ENCODE results near the gene RUFY2.
A peak's percentile ranks its signal among the peaks of the same experiment; 100 is the strongest.

RUFY2 gene

DNA sequence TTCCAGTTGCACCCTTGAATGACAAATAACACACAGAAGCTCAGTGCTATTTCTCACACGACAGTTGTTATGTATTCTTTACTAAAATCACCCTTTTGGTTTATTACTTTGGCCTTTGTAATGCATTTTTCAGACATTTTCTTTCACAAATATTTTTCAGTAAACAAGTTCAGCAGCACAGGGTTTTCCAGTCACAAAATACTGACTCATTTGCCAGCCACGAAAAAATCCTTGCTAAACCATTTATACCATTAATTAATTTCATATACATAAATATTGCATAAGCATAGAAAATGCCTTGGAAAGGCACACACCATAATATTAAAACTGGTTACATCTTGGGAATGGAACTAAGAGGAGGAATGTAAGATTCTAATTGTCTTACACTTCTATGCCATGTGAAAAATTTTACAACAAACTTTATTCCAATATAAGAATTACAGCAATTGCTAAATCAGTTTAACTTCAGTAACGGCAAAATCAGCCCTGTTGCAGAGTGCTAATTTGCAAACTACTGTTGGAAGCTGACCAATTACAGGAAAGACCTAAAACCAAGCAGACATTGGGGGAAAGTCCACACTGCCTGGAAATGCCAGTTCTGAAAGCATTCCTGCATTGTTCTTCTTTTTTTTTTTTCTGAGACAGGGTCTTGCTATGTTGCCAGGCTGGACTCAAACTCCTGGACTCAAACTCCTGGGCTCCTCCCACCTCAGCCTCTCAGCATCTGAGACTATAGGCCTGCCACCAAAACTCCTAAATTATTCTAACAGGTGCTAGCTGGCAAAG, 42.8 kb downstream of the RUFY2 start:
- DNase-seq (ENCODE audit: low spot score) = no peak

DNA sequence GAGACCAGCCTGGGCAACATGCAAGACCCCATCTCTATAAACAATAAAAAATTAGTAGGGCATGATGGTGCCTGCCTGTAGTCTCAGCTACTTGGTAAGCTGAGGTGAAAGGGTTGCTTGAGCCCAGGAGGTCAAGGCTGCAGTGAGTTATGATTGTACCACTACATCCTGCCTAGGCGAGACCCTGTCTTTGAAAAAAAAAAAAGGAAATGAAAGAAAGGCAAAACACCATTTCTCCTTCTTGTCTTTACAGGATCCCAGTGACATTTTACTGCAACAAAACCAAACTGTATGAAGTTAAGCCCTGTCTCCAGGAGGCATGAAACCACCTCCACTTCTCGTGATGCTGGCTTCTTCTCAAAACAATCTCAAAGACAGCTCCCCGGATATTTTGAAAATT, 44.5 kb downstream of the RUFY2 start:
- DNase-seq (ENCODE audit: low spot score) = no peak

DNA sequence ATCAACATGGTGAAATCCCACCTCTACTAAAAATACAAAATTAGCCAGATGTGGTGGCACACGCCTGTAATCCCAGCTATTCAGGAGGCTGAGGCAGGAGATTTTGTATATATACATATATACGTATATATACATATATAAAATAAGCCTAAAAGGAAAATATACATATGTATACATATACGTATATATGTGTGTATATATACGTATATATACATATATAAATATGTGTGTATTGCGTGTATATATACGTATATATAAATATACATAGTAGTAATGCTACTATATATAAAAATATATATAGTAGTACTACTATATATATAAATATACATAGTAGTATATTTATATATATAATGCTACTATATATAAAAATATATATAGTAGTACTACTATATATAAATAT, 47.9 kb downstream of the RUFY2 start:
- no peak for DNase-seq (ENCODE audit: low spot score)

DNA sequence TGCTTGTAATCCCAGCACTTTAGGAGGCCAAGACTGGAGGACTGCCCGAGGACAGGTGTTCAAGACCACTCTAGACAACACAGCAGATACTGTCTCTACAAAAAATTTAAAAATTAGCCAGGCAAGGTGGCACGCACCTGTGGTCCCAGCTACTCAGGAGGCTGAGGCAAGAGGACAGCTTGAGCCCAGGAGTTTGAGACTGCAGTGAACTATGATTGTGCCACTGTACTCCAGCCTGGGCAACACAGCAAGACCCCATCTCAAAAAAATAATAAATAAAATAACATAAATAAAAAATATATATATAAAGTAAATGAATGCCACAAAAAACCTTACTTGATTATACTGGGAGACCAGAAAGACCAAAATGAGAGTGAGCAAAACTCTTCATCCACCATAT, 53.5 kb downstream of the RUFY2 start:
- no peak for DNase-seq (ENCODE audit: low spot score)

DNA sequence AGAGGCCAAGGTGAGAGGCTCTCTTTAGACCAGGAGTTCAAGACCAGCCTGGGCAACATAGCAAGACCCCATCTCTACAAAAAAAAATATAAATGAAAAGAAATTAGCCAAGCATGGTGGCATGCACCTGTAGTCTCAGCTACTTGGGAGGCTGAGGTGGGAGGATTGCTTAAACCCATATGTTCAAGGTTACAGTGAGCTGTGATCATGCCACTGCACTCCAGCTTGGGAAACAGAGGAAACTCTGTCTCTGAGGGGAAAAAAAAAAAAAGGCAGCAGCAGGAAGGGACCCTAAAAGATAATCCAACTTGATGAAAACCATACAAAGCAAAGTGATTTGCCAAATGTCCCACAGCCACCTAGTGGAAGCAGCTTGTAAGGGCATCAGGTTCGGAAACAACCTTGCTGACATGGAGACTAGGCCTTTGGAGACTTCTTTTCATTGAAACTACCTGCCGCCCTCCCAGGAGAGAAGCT, 58.8 kb downstream of the RUFY2 start:
- peak; percentile 78 for DNase-seq (ENCODE audit: low spot score)

DNA sequence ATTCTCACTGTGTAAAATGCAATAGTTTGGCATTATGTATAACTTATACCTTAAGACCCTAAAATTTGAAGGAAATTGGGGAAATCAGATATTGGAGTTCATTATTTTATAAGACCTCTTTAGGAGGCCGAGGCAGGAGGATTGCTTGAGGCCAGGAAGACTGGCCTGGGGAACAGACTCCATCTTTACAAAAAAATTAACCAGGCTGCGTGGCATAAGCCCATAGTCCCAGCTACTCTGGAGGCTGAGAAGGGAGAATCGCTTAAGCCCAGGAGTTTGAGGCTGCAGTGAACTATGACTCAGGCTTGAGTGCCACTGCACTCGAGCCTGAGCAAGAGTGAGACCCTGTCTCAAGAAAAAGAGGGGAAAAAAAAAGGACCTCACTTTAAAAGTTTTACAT, 60.3 kb downstream of the RUFY2 start:
- DNase-seq (ENCODE audit: low spot score) = no peak

DNA sequence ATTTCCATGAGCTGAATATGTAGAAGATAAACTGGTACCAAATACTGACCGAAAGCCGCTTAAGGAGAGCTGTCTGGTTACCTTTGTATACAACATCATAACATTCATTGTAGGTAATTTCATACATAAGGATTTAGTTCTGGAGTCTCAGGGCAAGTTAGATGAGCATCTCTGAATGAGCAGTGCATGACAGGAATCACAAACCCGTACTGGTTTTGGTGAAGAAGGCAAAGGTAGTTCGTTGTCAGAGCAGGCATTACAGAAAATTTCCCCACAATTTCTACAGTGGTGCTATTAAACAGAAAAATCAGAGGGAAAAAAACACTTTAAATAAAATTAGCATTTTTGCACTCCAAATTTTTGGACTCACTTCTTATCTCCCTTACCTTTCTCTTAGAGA, 61.5 kb downstream of the RUFY2 start:
- no peak for DNase-seq (ENCODE audit: low spot score)

DNA sequence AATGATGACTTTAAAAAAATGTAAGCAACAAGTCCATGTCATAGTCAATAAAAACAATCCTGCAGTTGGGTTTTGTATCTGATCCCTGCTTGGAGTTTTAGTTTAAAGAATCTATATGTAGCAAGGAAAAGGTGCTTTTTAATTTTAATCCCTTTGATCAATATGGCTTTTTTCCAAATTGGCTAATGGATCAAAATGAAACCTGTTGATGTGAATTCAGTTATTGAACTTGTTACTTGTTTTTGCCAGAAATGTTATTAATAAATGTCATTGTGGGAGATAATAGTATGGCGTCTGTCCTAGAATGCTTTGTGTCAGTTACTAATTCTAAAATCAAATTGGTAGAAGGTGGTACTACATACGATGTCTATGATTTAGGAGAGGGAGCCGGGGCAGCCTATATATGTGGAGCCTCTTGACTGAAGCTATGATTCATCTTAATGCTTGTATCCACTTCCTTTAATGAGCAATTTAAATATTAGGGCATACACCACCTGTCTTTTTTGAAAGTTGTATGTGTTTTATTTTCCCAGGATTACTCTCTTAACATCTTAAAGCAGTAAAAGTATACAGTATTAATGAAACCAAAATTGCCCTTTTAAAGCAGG, 64.1 kb downstream of the RUFY2 start:
- DNase-seq (ENCODE audit: low spot score) = no peak

DNA sequence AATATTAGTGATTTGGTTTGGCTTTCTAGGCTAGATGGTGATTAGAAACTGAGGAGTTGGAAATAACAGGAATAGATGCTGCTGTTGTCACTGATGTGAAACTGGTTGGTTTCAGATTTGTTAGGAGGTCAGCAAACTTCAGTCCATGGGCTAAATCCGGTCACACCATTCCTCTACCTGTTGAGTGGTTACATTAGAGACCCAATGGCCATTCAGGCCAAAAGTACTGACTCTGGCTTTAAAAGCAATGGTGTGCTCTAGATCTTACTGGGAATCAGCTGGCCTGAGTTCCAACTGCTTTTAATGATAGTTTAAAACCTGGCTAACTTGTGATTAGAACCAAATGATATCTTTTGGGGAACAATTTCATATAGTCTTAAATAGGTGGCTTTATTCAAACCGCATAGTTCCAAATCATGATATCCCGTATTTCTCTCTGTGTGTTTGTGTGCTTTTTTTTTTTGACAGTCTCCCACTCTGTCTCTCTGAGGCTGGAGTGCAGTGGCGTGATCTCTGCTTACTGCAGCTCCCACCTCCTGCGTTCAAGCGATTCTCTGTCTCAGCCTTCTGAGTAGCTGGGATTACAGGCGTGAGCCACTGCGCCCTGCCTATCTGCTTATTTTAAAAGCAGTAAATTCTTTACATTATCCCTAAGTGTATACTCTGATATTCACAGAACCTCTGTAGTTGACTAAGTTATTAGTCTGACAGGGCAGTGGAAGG, 66.6 kb downstream of the RUFY2 start:
- no peak for DNase-seq (ENCODE audit: low spot score)

DNA sequence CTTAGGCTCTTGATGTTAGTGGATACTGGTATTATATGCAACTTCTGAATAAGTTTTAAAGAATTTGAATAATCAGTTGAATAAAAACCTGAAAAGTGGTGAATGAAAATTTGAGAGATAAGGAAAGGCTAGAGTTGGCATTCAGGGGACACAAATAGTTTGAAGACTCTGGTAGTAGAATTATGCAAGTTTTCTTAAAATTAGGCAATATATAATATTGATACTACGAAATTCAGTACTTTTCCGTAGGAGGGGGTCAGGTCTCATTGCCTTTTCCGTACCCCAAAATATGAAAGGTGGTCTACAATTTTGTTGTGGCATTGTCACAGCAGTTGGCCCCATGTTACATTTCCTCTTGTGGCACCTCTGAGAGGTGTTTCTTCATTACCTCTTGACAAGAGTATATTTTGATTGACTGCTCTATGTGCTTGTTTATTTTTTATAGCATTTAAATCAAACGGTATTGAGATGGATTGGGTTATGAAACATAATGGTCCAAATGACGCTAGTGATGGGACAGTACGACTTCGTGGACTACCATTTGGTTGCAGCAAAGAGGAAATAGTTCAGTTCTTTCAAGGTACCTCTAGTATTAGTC, 70.2 kb downstream of the RUFY2 start:
- no peak for DNase-seq (ENCODE audit: low spot score)

DNA sequence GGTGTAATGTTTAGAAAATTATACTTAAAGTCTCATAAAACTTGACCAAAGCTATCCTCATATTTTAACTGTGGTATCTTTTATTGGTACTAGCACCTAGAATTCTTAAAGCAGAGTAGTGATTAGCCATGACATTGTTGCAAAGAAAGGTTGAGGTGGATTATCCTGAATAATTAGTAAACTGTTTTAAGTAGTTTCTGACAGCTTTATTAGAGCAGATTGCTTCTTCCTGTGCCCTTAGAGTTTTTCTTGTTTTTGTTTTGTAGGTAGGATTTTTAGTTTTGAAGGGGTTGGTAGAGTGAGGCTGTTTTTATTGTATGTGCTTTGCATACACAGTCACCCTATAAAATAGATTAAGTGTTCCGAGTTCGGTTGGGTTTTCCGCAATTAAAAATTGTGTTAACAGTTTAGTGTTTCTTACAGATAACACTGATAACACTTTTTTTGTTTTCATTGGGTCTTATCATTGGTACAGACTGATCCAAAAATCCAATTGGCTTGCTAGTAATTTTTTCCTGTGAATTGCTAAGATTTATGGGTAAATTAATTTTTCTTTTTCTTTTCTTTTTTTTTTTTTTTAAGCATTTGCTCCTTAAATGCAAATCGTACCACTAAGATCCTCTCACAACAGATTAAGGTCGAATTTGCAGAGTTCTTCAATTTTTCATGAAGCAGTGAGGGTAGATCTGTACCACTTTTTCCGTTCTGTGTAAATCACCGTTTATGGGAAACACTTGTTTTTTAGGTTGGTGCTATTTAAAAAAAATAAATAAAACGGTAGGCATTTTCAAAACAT, 72.2 kb downstream of the RUFY2 start:
- no peak for DNase-seq (ENCODE audit: low spot score)

DNA sequence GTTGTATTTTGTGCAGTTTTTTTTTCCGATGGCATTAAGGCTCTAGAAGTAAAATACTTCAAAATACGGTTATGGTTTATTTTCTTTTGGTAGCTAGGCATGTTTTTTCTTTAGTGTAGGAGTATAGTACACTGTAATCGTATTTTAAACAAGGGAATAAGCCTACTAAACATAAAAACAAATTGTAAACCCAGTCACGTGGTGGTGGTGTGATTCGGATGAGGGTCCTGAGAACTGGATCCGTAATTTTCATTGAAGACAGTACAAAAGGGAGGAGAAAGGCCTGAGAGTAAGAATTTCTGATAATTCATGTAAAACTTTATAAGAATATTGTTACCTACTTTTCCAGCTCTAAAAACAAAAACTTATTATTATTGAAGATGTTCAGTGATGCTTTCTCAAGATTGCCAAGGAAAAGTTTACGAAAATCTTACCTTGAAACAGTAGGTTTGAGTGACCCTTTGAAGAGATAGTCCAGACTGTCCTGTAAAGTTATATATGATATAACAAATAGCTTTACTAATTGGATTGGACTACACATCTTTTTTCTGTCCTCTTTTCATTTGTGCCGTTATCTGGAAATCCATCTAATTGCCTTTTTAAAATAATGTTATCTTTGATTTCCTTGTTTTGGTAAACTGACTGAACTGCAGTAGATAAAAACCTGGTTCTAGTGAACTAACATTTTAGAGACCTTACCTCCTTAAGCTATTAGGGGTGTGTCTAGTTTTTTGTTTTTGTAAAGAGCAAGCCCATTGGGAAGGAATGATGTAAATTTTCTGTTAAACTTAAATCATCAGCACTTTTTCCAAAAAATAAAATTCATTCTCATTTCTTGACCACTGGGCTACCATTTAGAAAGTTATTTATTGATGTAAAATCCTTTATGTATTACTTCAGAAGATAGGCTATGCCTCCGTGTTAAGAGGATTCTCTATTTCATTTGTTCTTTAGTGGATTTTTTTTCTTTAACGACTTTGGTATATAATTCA, 73.3 kb downstream of the RUFY2 start:
- DNase-seq (ENCODE audit: low spot score) = no peak

DNA sequence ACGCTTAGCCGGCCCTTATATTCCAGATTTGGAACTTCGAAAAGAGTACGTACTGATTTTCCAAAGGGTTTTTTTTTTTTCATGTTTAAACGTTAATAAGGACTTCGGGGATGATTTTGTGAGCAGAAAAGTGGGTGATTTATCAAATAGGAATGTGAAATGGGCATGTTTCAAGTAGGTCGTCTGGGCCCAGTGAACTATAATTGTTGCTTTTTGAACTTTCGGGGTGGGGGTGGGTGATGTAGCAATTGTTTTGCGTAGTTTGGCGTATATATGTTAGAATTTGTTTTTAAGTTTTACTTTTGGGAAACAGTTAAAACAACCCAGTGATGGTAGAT, 74.0 kb downstream of the RUFY2 start:
- DNase-seq (ENCODE audit: low spot score) = no peak

DNA sequence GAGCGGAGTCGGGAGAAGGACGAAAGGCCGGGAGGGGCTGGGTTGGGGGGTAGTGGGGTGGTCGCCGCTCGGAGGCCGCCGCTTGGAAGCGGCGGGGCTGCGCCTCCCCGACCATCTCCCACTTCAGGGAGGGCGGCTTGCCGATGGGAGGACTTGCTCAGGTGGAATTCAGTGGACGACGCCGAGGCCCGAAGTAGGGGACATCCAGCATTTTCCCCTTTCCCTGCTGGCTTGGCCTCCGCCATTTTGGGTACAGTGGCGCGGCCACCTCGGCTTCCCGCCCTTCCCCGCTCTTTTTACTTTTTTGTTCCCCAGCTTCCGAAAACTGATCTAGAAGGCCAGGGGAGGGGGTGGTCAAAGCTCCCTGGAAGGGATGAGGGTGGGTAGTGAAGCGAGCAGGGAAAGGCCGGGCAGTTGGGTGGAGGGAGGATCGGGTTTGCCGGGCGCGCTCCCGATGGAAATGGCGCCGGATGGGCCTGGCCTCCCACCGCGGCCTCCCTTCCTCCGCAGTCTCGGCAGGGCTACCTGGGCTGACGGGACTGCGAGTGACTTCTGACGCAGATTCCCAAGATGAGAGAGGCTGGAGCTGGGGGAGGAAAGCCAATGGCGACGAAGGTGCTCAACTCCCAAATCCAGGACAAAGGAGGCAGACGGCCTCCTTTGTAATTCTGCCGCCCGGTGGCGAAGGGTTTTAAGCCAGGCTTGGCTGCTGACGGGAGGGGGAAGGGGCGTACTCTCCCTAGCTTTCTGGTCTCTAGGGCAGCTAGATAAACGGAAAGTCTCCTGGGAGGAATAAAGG, 74.6 kb downstream of the RUFY2 start, which contains the start of gene PBLD:
Gene PBLD (minus strand): TSS at position 670 of the 799 bp plus-strand sequence. CDS start 26,084 bp downstream, outside the sequence.
- DNase-seq (ENCODE audit: low spot score) = peak; percentile 76

DNA sequence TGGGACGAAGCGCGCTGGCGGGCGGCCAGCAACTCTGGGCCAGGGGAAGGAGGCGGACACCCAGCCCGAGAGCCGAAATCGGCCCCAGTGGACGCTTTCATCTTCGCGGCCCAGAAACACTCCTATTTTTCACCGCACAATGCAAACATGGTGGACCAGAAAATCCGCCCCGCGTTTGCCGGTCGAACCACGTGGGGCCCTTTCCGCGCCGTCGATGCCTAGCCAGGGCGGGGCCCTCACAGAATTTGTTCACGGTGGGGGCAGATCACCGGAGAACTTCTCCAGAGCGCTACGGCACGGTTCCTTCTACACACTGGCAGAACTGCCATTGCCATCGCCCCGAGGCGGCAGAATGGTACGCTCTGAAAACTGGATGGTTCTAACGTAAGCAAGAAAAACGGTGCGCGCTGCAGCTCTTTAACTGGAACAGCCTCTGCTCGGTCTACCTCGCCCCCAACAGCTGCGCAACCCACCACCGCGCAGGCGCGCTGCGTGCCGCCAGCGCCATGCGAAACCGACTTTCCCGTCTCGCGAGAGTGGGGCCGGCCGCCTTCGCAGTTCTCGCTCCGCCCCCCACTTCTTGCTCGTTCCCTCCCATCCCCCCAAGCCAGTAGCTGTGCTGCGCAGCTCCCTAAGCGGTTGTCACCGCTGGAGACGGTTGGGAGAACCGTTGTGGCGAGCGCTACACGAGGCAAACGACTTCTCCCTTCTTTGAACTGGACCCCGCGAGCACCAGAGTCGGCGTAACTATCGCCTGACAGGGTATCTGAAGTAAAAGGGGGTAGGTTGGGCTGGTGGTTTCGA, 75.4 kb downstream of the RUFY2 start, which contains the start of gene HNRNPH3:
Gene HNRNPH3 (plus strand): TSS at position 610 of the 804 bp plus-strand sequence. CDS start 5,158 bp downstream, outside the sequence.
- DNase-seq (ENCODE audit: low spot score) = peak; percentile 96

DNA sequence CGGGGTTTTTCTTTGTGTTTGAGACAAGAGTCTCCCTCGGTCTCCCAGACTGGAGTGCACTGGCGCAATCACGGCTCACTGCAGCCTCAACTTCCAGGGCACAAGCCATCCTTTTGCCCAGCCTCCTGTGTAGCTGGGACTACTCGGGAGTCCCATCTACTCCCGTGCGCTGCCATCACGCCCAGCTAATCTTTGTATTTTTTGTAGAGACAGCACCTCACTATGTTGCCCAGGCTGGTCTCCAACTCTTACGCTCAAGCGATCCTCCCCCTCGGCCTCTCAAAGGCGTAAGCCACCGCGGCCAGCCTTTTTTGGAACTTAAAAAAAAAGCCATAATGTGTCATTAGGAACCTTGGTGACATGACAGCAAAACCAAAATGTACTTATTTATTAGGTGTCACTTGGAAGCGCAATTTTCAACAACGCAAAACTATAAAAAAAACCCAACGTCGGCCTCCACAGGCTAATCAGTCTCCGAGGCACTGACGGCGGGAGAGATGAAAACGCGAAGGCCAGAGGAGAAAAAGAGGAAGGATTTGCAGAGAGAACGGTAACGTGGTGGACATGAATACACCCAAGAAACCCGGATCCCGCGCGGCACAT, 76.1 kb downstream of the RUFY2 start:
- DNase-seq (ENCODE audit: low spot score) = peak; percentile 71

DNA sequence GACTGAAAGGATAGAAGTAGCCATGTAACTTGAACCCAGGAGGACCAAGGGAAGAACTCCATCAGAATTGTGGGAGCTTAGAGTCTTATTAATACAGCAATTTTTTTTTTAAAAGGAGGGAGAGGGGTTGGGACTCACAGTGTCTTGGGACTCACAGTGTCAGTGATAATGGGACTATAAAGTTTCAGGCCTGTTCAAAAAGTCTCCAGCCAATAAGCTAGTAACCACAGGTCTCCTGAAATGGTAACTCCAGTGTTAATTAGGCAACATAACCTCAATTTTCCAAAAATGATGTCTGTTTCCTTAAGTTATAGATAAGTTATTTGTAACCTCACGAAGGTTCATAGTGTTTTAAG, 77.6 kb downstream of the RUFY2 start:
- DNase-seq (ENCODE audit: low spot score) = no peak

Measured in cerebellar cortex (tissue), 1 donor.